MCF 10A (cell line): ENCODE data around the gene YIF1A. TPM values are rescaled to one million over a fixed set of nuclear protein-coding genes. Genes with fewer than 3 reads are reported as not detected.

ENCODE experiments used
- BruUV-seq: library from RNA; stranded (reverse); fragments of 400-500 nt; replicated peaks from 2 replicates; lab custom pipeline; 2021; lab: Mats Ljungman, UMichigan
- CTCF ChIA-PET: fragments of 300-600 bp; sonication (Branson Sonifier 250); formaldehyde crosslinking; extraction: SDS; loops from one replicate; lab custom pipeline; 2021; ENCODE audit warnings: antibody characterized with exemption, inconsistent platforms; lab: Yijun Ruan, JAX
- POLR2A ChIA-PET: fragments of 300-600, 350-650 bp; sonication (Branson Sonifier 250); formaldehyde crosslinking; extraction: SDS; loops from one replicate; lab custom pipeline; 2020; ENCODE audit warnings: antibody characterized with exemption, inconsistent platforms; lab: Yijun Ruan, JAX
- DNase-seq: peaks from one replicate; pipeline ENCODE4 v3.0.0-alpha.2; 2018; ENCODE audit not compliant: unreplicated experiment
- H3K27ac Mint-ChIP-seq: one replicate; pipeline ENCODE4 v1.8.0; 2022; ENCODE audit warnings: mild to moderate bottlenecking, low read depth, mixed read lengths; ENCODE audit not compliant: unreplicated experiment
- H3K27me3 Mint-ChIP-seq: one replicate; pipeline ENCODE4 v1.8.0; 2022; ENCODE audit warnings: mixed read lengths; ENCODE audit not compliant: insufficient read depth, unreplicated experiment
- H3K36me3 Mint-ChIP-seq: one replicate; pipeline ENCODE4 v1.8.0; 2022; ENCODE audit warnings: mild to moderate bottlenecking, moderate library complexity, mixed read lengths; ENCODE audit not compliant: insufficient read depth, unreplicated experiment
- H3K4me1 Mint-ChIP-seq: one replicate; pipeline ENCODE4 v1.8.0; 2022; ENCODE audit warnings: mixed read lengths; ENCODE audit not compliant: insufficient read depth, unreplicated experiment
- H3K4me3 Mint-ChIP-seq: one replicate; pipeline ENCODE4 v1.8.0; 2022; ENCODE audit warnings: mild to moderate bottlenecking, moderate library complexity, mixed read lengths; ENCODE audit not compliant: unreplicated experiment
- H3K9me3 Mint-ChIP-seq: one replicate; pipeline ENCODE4 v1.8.0; 2022; ENCODE audit warnings: mixed read lengths; ENCODE audit not compliant: unreplicated experiment
- CTCF ChIP-seq: fragments of 200-600 bp; IDR thresholded peaks from one replicate; pipeline ENCODE4 v1.8.0; 2022; ENCODE audit warnings: antibody characterized with exemption, mild to moderate bottlenecking; ENCODE audit not compliant: unreplicated experiment
- intact Hi-C: fragments of 100-400 bp; cut with micrococcal nuclease; formaldehyde crosslinking; loops from 2 replicates; pipeline ENCODE4 v1.14.1; 2022
- total RNA-seq: library from RNA; stranded (reverse); gene quantifications from 2 replicates; pipeline ENCODE4 v1.2.3, GENCODE V29; 2022

YIF1A gene
- total RNA-seq, 1 experiment from 2014 or later, result 143 TPM

GRCh38 chr11:66237867-66238266, 51.1 kb downstream of the YIF1A start:
- BruUV-seq, result no TSS peak
- DNase-seq, result no peak
- H3K27ac Mint-ChIP-seq, result no peak overlapping the region
- ChIA-PET CTCF (interaction anchor here (0.6 to 4.6 kb wide), 3 partner anchors 12 to 97 kb away, joined by 3 to 22 read pairs (median 4); no protein-coding TSS in a partner anchor), POLR2A (no interaction called here)
- H3K4me3 Mint-ChIP-seq, result no peak overlapping the region
- intact Hi-C loops, result no loop called here
- TF ChIP-seq CTCF, result no peak
- H3K27me3 Mint-ChIP-seq, result no peaks in the 10 kb centered on the region
- H3K9me3 Mint-ChIP-seq, result no peaks in the 10 kb centered on the region
- no peaks in the 10 kb centered on the region for H3K4me1 Mint-ChIP-seq
- H3K36me3 Mint-ChIP-seq, result peaks cover 51% of the 10 kb centered on the region

- no TSS peak for BruUV-seq
- no peak for DNase-seq
- Mint-ChIP-seq H3K27ac (no peak overlapping the region), H3K36me3 (peaks cover 58% of the 10 kb centered on the region), H3K27me3 (no peaks in the 10 kb centered on the region), H3K4me1 (no peaks in the 10 kb centered on the region), H3K9me3 (no peaks in the 10 kb centered on the region), H3K4me3 (no peak overlapping the region)
- intact Hi-C loops, result no loop called here
- ChIA-PET POLR2A (no interaction called here), CTCF (interaction anchor here (0.9 to 4.6 kb wide), 2 partner anchors 11 to 12 kb away, joined by 5 to 22 read pairs; no protein-coding TSS in a partner anchor)
- no peak for TF ChIP-seq CTCF
These were observed 53.8 kb downstream of the YIF1A start for GRCh38 chr11:66235141-66235540.

Other genes with a start within 250 kb of the YIF1A start
- gene GAL3ST3, start 240.0 kb downstream of the YIF1A start, total RNA-seq, result not detected in 2 replicates
- 241 and 317 TPM in 2 replicates for gene SF3B2, start 236.8 kb downstream of the YIF1A start, total RNA-seq
- 32.2 and 33.5 TPM in 2 replicates for gene PACS1, start 218.9 kb downstream of the YIF1A start, total RNA-seq
- gene KLC2, start 31.4 kb downstream of the YIF1A start, total RNA-seq, result 51.4 and 73.5 TPM in 2 replicates
- gene RAB1B, start 20.5 kb downstream of the YIF1A start, total RNA-seq, result 73.4 and 87.0 TPM in 2 replicates
- 1.4 and 1.6 TPM in 2 replicates for gene CNIH2, start 11.0 kb downstream of the YIF1A start, total RNA-seq
- 0.12 TPM in 1 of 2 replicates, not detected in the other for gene TMEM151A, start 2.8 kb upstream of the YIF1A start, total RNA-seq
- not detected in 2 replicates for gene CD248, start 27.9 kb upstream of the YIF1A start, total RNA-seq
- gene RIN1, start 47.3 kb upstream of the YIF1A start, total RNA-seq, result 38.7 and 50.2 TPM in 2 replicates
- gene BRMS1, start 56.0 kb upstream of the YIF1A start, total RNA-seq, result 53.2 and 55.4 TPM in 2 replicates
- 6.7 and 8.6 TPM in 2 replicates for gene B4GAT1, start 58.5 kb upstream of the YIF1A start, total RNA-seq
- 3.6 and 7.0 TPM in 2 replicates for gene SLC29A2, start 82.6 kb upstream of the YIF1A start, total RNA-seq
- gene NPAS4, start 131.9 kb upstream of the YIF1A start, total RNA-seq, result not detected in 2 replicates
- gene MRPL11, start 149.7 kb upstream of the YIF1A start, total RNA-seq, result 65.5 and 69.1 TPM in 2 replicates
- gene PELI3, start 177.8 kb upstream of the YIF1A start, total RNA-seq, result 5.0 and 6.1 TPM in 2 replicates
- 34.4 and 40.9 TPM in 2 replicates for gene DPP3, start 191.3 kb upstream of the YIF1A start, total RNA-seq
- gene BBS1, start 221.5 kb upstream of the YIF1A start, total RNA-seq, result 31.7 and 33.9 TPM in 2 replicates